NCI-H82 treated with DMSO at 0.1 percent for 48 hours (cell line): ENCODE data around the gene CPNE6.

ENCODE experiments used
- DNase-seq: peaks from one replicate; lab custom pipeline; 2025; ENCODE audit not compliant: unreplicated experiment; lab: John Stamatoyannopoulos, UW

CPNE6 gene

DNA sequence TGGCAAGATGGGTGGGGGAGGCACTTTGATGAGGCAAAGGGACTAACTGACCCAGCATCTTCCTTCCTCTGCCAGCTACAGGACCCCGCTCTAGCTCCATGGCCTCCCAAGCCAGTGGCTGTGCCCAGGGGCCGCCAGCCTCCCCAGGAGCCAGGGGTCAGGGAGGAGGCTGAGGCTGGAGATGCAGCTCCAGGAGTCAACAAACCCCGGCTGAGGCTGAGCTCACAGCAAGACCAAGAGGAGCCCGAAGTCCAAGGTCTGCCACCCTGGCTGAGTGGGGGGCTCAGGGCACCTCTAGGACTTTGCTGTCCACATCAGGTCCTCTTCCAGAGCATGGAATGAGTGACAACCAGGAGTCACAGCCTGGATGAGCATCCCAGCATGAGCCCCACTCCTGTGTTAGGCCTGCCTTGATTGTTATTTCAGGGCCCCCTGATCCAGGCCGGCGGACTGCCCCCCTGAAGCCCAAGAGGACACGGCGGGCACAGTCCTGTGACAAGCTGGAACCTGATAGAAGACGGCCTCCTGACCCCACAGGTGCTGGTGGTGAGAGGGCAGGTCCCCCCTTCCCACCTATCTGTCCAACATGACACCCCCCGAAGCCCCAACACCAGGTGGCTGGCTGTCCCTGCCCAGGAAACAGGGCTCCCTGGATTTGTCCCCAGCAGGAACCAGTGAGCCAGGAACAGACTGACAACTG, 2.5 kb upstream of the CPNE6 start:
- DNase-seq = no peak

DNA sequence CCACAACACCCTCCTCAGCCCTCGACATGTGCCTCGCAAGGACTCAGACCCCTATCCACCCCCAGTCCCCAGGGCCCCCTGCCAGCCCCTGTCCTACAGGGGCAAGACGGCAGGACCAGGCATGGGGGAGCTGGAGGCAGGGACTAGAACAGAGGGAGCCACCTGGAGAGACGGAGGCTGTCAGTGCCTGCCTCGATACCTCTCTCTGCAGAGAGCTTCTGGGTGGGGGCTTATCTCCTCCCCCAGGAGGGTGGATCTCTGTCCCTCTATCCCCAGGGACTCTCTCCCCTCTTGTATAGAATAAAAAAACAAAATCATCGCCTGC, 2.0 kb upstream of the CPNE6 start:
- no peak for DNase-seq

DNA sequence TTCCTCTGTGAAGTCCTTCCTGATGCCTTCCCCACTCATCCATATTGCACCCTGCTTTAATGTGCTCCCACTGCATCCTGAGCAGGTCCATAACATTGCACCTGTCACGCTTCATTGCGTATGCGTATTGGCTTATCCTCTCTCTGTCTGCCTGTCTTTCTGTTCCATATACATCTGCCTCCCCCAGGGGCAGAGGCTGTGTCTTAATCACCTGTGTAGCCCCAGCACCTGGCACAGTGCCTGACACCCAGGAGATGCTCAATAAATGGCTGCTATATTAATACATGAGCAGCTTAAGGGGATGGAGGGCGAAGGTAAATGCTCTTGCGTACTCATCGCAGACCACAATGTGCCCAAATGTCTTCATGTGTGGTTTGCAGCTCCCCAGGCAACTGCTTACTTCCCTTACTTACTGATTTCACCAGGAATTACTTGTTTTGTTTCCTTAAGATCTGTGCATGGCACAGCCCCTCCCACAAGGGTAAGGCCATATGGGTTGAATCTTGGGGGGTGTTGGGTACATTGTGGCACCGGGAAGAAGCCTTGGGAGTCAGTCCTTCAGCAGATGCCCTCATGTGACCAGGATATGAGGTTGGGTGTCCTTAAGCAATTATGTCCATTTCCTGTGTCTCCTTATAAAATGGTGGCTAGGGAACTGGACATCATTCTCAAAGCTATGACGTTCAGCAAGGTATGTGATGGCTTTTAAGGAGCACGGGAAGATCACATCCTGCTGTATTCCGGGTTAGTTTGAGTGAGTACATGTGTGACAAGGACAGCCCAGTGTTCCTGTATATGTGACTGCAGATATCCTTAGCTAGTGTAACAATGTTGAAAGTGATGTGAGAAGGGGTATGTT, 848 bp upstream of the CPNE6 start:
- peak; percentile 9 for DNase-seq

DNA sequence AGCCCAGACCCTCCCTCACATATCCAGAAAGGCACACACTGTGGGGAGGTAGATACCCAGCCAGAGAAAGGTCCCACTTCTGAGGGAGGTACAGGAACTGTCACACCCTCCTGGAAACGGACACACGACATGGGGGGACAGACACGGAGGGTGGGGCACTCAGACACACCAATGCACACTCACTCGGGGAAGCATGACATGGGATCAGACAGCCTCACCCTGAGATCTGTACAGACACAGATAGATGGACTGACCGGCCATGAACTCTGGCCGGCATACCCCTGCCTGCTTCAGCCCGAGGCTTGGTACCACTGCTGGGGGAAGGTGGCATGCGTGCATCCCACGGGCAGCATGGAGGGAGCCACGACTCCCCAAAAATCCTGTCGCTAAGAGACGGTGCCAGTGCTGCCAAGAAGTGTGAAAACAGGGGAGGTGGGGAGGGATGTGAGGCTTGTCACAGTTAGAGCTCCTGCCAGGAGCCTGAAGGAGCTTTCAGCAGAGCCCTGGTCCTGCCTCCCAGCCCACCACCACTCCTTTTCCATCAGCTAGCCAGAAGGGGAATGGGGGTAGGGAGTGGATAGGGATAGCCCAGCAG, 571 bp downstream of the CPNE6 start:
- DNase-seq = no peak

DNA sequence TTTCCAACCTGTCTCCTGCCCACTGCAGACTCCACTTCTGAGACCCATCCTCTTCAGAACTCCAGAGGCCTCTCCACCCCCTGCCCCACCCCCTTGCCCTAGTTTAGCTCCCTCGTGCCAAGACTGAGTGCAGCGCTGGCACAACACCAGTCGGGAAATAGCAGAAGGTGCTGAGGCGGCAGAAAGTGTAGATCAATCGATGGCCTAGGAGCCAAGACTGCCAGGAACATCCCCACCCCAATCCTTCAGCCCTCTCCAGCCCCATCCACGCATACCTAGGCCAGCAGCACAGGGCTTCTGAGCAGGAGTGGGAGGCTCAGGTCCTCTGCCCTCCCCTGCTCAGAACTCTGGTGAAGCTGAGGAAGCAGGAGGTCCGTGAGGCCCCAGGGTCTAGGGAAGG, 1.1 kb downstream of the CPNE6 start:
- DNase-seq = no peak

DNA sequence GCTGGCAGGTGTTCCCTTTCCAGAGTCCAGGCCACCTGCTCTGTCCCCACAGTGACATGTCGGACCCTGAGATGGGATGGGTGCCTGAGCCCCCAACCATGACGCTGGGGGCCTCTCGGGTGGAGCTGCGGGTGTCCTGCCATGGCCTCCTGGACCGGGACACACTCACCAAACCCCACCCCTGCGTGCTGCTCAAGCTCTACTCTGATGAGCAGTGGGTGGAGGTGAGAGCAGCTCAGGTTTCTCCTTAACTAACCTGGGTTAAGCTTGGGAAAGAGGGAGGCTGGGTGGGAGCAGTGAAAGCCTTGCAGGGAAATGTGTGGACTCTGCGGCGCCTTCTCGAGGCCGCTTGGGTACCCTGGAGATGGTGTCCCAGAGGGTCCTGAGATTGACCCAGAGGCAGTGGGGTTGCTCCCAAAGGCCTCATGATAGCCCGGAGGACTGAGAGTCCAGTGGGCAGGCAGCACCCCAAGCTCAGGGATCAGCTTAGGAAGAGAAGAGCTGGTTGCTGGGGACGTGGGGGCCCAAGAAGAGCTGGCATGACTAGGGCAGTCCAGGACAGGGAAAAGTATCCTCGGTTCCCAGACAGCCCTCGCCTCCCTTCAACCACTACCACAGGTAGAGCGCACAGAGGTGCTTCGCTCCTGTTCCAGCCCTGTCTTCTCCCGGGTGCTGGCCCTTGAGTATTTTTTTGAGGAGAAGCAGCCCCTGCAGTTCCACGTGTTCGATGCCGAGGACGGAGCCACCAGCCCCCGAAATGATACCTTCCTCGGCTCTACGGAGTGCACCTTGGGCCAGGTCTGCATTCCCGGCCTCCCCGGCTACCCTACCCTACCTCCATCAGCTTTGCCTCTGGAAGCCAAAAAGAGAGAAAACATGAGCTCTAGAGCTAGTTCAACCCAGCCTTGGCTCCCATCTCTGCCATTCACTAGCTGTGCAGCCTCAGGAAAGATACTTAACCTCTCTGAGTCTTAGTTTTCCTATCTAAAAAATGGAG, 1.8 kb downstream of the CPNE6 start:
- DNase-seq = no peak

DNA sequence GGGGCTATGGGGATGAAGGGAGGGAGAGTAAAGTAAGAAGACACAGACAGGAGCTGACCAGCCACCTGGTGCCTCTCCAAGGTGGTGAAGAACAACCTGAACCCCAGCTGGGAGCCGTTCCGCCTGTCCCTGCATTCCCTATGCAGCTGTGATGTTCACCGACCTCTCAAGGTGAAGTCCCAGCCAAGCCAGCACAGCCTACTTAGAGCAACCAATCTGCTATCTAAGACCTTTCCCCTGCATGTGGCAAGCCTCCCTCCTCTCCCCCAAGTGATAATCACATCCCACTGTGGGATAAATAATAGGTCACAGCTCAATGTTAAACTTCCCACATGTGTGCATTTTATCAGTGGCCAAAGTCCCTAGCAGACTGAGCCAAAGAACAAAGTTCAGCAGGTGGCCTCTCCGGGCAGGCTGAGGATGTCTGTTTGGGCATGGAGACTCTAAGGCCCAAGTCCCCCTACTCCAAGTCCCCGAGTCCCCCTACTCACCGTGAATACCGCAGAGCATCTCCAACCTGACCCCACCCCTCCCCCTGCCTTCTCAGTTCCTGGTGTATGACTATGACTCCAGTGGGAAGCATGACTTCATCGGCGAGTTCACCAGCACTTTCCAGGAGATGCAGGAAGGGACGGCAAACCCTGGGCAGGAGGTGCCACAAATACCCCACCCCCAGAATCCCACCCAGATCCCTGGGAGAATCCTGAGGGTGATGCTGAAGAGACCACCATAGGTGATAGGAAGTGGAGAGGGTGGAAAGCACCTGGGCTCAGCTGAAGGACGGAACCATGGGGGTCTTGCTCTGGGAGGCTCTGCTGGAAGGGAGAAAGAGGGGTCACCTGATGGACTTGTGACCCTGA, 3.5 kb downstream of the CPNE6 start:
- no peak for DNase-seq

DNA sequence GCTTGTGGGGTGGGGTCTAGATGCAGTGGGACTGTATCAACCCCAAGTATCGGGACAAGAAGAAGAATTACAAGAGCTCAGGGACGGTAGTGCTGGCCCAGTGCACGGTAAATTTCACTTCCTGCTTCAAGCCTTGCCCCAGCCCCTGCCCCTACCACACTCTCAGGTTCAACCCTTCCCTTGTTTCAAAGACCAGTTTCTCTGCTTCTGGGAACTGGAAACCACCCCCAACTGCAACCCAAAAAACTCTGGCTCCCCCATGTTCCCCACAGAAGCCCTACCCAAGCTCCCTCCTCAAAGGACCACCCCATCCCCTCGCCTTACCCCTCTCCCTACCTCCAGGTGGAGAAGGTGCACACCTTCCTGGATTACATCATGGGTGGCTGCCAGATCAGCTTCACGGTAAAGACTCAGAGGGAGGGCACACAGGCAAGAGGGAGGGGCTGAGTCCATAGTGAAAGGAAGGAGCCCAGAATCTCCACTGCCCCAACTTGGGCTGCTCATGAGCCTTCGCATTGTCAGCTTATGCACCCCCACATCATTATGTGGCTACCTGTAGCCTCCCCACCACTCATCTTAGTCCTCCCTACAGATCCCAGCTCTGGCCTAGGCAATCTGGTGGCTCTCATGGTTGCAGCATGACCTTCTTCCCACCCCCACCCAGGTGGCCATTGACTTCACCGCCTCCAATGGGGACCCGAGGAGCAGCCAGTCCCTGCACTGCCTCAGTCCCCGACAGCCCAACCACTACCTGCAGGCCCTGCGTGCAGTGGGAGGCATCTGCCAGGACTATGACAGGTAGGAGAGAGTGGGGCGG, 4.3 kb downstream of the CPNE6 start:
- DNase-seq = no peak

DNA sequence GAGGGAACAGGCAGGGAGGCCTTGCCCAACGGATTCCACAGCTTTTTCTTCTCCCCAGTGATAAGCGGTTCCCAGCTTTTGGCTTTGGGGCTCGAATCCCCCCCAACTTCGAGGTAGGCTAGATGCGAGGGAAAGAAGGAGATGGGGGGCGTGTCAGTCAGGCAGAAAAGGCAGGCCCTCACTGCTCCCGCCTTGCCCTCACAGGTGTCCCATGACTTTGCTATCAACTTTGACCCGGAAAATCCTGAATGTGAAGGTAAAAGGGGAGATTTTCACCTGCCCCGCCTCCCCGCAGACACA, 4.9 kb downstream of the CPNE6 start:
- no peak for DNase-seq

DNA sequence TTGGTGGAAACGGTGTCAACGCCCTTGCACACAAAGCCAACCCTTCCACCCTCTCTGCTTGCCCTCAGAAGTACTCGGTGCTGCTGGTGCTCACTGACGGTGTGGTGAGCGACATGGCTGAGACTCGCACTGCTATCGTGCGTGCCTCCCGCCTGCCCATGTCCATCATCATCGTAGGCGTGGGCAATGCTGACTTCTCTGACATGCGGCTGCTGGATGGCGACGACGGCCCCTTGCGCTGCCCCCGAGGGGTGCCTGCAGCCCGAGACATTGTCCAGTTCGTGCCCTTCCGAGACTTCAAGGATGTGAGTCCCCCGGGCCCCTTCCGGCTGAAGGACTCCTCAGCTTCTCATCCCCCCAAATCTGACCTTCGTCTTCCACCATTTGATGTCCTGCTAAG, 5.7 kb downstream of the CPNE6 start:
- DNase-seq = no peak

DNA sequence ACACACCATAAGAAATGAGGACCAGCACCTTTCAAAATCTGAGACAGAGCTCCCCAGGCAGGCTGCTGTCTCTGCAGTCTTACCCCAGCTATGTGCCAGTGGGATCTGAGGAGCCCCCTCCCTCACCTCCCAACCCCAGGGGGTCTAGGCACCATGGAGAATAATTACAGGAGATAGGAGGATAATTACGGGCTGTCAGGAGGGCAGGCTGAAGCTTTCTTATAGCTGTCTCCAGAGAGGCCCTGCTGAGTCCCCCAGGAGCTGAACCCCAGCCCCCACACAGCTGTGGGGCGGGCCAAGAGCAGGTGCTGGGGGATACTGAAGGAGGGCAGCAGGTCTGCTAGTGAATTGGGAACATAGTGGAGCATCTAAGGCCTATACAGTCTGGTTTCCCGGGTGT, 6.8 kb downstream of the CPNE6 start:
- DNase-seq = no peak

DNA sequence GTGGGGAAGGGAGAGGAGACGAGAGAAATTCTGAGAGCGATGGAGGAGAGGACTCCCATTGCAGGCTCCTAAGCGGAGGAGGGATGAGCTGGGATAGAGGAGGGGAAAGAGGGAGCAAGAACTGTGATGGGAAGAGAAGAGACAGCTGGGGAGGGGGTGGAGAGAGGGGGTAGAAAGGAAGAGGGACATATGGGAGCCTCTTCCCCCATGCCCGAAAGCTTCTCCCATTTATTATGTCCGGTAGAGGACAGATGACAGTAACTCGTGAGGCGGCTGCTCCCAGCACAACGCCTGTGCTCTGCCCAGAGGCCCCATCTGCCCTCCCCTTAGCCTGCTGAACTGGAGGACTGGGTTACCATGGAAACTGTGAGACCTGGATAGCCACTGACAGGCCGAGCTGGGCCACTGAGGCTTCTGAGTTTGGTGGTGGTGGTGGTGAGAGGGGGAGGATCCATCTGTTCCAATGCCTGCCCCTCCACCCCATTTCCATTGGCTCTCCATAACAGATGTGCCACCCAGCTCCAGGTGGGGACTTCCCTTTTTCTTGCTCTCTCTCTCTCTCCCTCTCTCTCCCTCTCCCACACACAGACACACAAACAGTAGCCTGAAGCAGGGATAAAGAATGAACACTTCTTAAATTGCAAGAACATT, 8.3 kb downstream of the CPNE6 start:
- DNase-seq = peak; percentile 94

DNA sequence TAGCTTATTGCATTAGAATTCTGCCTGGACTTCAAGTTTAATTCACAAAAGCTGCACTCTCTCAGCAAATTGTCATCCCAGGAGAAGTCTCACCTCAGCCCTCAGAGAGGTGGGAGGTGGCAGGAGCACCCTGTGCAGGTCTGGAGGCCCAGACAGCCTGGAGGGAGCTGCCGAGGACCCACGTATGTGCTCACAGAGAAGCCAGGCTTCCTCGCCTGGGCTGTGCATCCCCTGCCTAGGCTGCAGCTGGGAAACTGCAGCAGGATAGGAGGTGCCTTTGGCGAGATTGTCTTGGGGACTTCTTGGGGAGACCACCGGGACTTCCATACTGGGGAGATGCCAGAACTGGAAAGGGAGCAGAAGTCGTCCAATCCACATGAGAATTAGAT, 8.8 kb downstream of the CPNE6 start:
- no peak for DNase-seq

DNA sequence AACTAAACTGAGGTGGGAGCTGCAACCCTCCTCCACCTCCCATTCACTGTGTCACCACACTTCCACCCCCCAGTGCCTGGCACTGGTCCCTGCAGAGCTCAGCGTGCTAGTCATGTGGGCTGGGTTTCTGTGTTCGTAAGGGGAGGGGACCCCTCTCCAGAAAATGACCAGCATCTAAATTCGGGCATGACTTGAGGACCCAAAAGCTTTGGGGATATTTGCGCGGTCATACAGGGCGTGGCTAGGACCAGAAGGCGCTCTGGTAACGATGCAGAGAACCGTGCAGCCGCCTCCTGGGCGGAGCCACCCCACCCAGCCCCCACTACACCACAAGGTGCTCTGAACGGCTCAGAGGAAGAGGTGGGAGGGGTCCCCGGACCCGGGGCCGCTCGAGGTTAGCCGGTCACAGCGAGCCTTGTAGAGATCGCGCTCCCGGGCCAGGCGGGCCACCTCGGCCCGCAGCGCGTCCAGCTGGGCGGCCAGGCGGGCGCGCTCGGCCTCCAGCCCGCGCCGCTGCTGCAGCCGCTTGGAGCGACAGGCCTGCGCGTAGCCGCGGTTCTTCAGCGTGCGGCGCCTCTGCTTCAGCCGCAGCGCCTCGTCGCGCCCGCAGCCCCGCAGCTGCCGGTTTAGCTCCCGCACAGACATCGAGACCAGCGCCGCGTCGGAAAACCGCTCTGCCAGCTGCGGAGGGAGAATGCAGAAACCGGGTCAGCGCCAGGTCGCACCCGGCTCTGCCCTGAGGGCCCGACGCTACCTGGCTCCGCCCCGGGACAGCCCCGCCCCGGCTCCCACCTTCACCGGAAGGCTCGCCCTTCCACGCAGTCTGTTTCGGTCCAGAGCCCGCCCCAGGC, 9.8 kb downstream of the CPNE6 start:
- DNase-seq = peak; percentile 25

DNA sequence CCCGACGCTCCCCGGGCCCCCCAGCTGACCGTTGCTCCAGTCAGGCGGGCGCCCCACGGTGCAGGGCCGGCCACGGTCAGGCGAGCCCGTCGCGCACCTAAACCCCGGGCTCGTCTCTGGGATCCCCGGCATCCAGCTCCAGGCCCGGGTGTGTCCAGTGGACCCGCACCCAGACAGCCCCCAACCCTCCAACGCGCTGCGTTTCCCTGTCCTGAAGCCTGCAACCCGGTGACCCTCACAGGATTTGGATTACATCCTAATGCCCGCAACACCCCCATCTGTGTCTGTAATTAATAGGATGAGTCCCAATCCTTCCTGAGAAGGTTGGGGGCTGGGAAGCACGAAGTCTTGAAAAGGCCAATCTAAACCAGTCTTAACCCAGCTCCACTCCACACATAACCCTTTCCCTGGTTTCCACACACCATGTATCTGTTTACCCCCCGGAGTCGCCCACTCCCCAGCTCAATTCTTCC, 10.4 kb downstream of the CPNE6 start:
- peak; percentile 85 for DNase-seq

DNA sequence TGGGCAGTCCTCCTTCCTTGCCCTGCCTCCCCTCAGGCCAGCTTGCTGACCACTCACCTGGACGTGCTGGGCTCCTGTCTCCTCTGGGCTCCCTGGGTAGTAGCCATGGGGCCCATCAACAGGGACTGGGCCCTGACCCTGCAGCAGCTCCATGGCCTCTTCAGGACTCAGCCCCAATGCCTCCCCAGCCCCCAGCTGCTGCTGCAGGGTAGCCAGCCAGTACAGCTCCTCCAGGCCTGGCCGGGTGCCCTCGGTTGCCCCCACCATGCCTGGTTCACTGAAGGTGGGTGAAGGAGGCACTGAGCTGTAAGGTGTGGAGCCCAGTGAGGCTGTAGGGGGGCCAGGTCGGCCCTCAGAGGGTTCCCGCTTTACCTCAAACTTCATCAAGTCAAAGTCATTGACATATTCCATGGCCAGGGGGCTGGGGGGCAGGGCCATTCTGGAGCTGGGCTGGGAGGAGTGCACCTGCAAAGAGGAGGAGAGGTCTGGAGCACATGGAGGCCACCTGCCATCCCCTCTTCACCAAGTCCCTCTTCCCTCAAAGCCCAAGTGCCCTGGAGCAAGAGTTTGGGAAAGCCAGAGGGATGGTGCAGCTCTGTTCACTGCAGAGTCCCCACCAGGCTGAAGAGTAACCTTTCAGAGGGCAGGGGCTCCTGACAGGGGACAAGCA, 11.2 kb downstream of the CPNE6 start:
- no peak for DNase-seq

DNA sequence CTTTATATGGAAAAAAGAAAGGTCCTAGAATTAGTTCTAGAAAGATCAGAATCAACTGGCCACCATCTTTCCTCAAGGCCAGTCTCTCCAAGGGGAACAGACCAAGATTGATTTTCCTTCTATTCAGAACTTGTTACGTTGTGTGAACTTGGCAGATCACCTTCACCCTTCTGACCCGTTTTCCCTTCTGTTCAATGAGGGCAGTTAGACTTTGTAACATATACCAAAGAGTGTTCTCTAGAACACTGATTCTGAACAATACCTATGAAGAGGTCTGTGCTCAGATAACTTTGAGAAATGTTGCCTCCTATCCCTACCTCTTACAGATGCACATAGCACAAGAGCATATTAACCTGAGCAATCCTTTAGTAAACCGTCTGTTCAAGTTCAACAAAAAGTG, 12.1 kb downstream of the CPNE6 start:
- DNase-seq = no peak
